ENCODE data around the gene ELOA. TPM values are rescaled to one million over a fixed set of nuclear protein-coding genes. Genes with fewer than 3 reads are reported as not detected.
A peak's percentile ranks its signal among the peaks of the same experiment; 100 is the strongest.

The ELOA gene
- total and polyA plus RNA-seq, 2 of the 13 experiments (the other 11 are each of a cell fraction or from before 2014, with no cell fraction given): 14.2 to 28.5 TPM

GRCh38 chr1:23743287-23744152 lies at the start of gene ELOA (continued):
- TF ChIP-seq, protein P1, sequence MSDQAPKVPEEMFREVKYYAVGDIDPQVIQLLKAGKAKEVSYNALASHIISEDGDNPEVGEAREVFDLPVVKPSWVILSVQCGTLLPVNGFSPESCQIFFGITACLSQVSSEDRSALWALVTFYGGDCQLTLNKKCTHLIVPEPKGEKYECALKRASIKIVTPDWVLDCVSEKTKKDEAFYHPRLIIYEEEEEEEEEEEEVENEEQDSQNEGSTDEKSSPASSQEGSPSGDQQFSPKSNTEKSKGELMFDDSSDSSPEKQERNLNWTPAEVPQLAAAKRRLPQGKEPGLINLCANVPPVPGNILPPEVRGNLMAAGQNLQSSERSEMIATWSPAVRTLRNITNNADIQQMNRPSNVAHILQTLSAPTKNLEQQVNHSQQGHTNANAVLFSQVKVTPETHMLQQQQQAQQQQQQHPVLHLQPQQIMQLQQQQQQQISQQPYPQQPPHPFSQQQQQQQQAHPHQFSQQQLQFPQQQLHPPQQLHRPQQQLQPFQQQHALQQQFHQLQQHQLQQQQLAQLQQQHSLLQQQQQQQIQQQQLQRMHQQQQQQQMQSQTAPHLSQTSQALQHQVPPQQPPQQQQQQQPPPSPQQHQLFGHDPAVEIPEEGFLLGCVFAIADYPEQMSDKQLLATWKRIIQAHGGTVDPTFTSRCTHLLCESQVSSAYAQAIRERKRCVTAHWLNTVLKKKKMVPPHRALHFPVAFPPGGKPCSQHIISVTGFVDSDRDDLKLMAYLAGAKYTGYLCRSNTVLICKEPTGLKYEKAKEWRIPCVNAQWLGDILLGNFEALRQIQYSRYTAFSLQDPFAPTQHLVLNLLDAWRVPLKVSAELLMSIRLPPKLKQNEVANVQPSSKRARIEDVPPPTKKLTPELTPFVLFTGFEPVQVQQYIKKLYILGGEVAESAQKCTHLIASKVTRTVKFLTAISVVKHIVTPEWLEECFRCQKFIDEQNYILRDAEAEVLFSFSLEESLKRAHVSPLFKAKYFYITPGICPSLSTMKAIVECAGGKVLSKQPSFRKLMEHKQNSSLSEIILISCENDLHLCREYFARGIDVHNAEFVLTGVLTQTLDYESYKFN (CRISPR knock-in tag; conservative IDR thresholded peaks at IDR 0.05): peak; percentile 3; the same call in 1 of the 2 replicates
- TF ChIP-seq KDM2A (CRISPR knock-in tag; IDR thresholded peaks at IDR 0.05; ENCODE audit: borderline replicate concordance, low read depth) (peak; percentile 93), KDM3A (CRISPR knock-in tag; IDR thresholded peaks at IDR 0.05; ENCODE audit: low read depth) (0 out of 2 replicates have a peak, but pooled peaks have one; percentile 22), MED1 (CRISPR knock-in tag; IDR thresholded peaks at IDR 0.05) (peak; percentile 49; the same call in 1 of the 2 replicates), PRPF4 (IDR thresholded peaks at IDR 0.05; ENCODE audit: low read depth, low read length, poor library complexity, severe bottlenecking) (no peak), ZNF567 (CRISPR knock-in tag; IDR thresholded peaks at IDR 0.05; ENCODE audit: borderline replicate concordance) (peak; percentile 61; the same call in 1 of the 2 replicates), NFYC (CRISPR knock-in tag; IDR thresholded peaks at IDR 0.05) (no peak), ZFYVE20 (CRISPR knock-in tag; IDR thresholded peaks at IDR 0.05; ENCODE audit: borderline replicate concordance, low read depth) (0 out of 2 replicates have a peak, but pooled peaks have one; percentile 20), ZHX2 (IDR thresholded peaks at IDR 0.05; ENCODE audit: low read depth) (0 out of 2 replicates have a peak, but pooled peaks have one; percentile 26), ZHX2 (CRISPR knock-in tag; IDR thresholded peaks at IDR 0.05; ENCODE audit: borderline replicate concordance) (no peak), MEIS2 (CRISPR knock-in tag; IDR thresholded peaks at IDR 0.05) (no peak), PHF21A (CRISPR knock-in tag; IDR thresholded peaks at IDR 0.05) (no peak), ZNF274 (CRISPR knock-in tag; IDR thresholded peaks at IDR 0.05) (peak; percentile 83), ZNF468 (CRISPR knock-in tag; IDR thresholded peaks at IDR 0.05) (peak; percentile 63; the same call in 1 of the 2 replicates), ELF3 (CRISPR knock-in tag; IDR thresholded peaks at IDR 0.05) (peak; percentile 70; the same call in 1 of the 2 replicates)
- TF ChIP-seq, protein P2, sequence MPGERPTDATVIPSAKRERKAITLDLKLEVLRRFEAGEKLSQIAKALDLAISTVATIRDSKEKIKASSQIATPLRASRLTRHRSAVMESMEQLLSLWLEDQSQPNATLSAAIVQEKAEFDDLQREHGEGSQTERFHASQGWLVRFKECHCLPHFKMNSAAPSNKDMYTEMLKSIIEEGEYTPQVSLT (CRISPR knock-in tag; IDR thresholded peaks at IDR 0.05; ENCODE audit: borderline replicate concordance, low read depth): no peak
- TF ChIP-seq, protein P3, sequence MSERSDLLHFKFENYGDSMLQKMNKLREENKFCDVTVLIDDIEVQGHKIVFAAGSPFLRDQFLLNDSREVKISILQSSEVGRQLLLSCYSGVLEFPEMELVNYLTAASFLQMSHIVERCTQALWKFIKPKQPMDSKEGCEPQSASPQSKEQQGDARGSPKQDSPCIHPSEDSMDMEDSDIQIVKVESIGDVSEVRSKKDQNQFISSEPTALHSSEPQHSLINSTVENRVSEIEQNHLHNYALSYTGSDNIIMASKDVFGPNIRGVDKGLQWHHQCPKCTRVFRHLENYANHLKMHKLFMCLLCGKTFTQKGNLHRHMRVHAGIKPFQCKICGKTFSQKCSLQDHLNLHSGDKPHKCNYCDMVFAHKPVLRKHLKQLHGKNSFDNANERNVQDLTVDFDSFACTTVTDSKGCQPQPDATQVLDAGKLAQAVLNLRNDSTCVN (CRISPR knock-in tag; IDR thresholded peaks at IDR 0.05; ENCODE audit: borderline replicate concordance): peak; percentile 41; the same call in 1 of the 2 replicates
